Mesendoderm (in vitro differentiated cells): ENCODE data around the gene RGS14.
A peak's percentile ranks its signal among the peaks of the same experiment; 100 is the strongest.

Source experiments
- DNase-seq: peaks from one replicate; pipeline ENCODE4 v3.0.0; 2013
- H2AK5ac ChIP-seq: 2 replicates; pipeline ENCODE4 v1.6.1; 2013; ENCODE audit warnings: low read length, inconsistent platforms
- H2BK120ac ChIP-seq: 2 replicates; pipeline ENCODE4 v1.6.1; 2013; ENCODE audit warnings: low read depth, mild to moderate bottlenecking, low read length, moderate library complexity, mixed read lengths
- H2BK15ac ChIP-seq: replicated peaks from 2 replicates; pipeline ENCODE4 v1.6.1; 2013; ENCODE audit warnings: low read depth, mild to moderate bottlenecking, moderate library complexity
- H2BK5ac ChIP-seq: 2 replicates; pipeline ENCODE4 v1.6.1; 2013; ENCODE audit warnings: low read length, inconsistent platforms
- H3K18ac ChIP-seq: 2 replicates; pipeline ENCODE4 v1.6.1; 2013; ENCODE audit warnings: mild to moderate bottlenecking, low read length, mixed read lengths
- H3K23ac ChIP-seq: one replicate; pipeline ENCODE4 v1.6.1; 2013; ENCODE audit warnings: low read length
- H3K27ac ChIP-seq: 2 replicates; pipeline ENCODE4 v1.5.1; 2013; ENCODE audit warnings: low read depth, mild to moderate bottlenecking, inconsistent platforms, low read length, moderate library complexity
- H3K27me3 ChIP-seq: 2 replicates; pipeline ENCODE4 v1.6.1; 2013; ENCODE audit warnings: low read length, control low read depth, mild to moderate bottlenecking, inconsistent platforms; ENCODE audit not compliant: insufficient read depth, poor library complexity
- H3K36me3 ChIP-seq: 2 replicates; pipeline ENCODE4 v1.6.1; 2013; ENCODE audit warnings: low read length, inconsistent platforms; ENCODE audit not compliant: control insufficient read depth, insufficient read depth
- H3K4ac ChIP-seq: one replicate; pipeline ENCODE4 v1.6.1; 2013; ENCODE audit warnings: low read depth, mild to moderate bottlenecking, low read length, moderate library complexity
- H3K4me1 ChIP-seq: 2 replicates; pipeline ENCODE4 v1.6.1; 2013; ENCODE audit warnings: low read depth, low read length, inconsistent platforms; ENCODE audit not compliant: control insufficient read depth
- H3K4me2 ChIP-seq: 2 replicates; pipeline ENCODE4 v1.6.1; 2013; ENCODE audit warnings: low read length
- H3K4me3 ChIP-seq: 2 replicates; pipeline ENCODE4 v1.5.1; 2013; ENCODE audit warnings: mild to moderate bottlenecking, low read length
- H3K56ac ChIP-seq: one replicate; pipeline ENCODE4 v1.6.1; 2013; ENCODE audit warnings: low read length
- H3K79me1 ChIP-seq: 2 replicates; pipeline ENCODE4 v1.6.1; 2013; ENCODE audit warnings: low read length, inconsistent platforms
- H3K79me2 ChIP-seq: 2 replicates; pipeline ENCODE4 v1.6.1; 2013; ENCODE audit warnings: mild to moderate bottlenecking, low read length; ENCODE audit not compliant: control insufficient read depth, insufficient read depth
- H3K9ac ChIP-seq: 2 replicates; pipeline ENCODE4 v1.6.1; 2013; ENCODE audit warnings: low read length, inconsistent platforms
- H4K5ac ChIP-seq: one replicate; pipeline ENCODE4 v1.6.1; 2013; ENCODE audit warnings: low read length
- H4K8ac ChIP-seq: one replicate; pipeline ENCODE4 v1.6.1; 2013; ENCODE audit warnings: low read depth, mild to moderate bottlenecking, control low read depth, low read length, moderate library complexity
- WGBS: extraction: QIAGEN DNeasy Blood & Tissue Kit; methylation state at CpG from one replicate; pipeline ENCODE4 v1.1.7; 2013; ENCODE audit warnings: low lambda C conversion rate, missing lambda C conversion rate; ENCODE audit not compliant: insufficient coverage; ENCODE audit errors: extremely low coverage; 5-methylcytosine and 5-hydroxymethylcytosine counted together

The RGS14 gene

GRCh38 chr5:177388521-177389052 lies 30.9 kb downstream of the RGS14 start:
- DNase-seq: no peak
- no peaks in the 10 kb centered on the region for H3K36me3 ChIP-seq
- no peak overlapping the region for H2BK15ac ChIP-seq
- H3K23ac ChIP-seq: no peak overlapping the region
- no peaks in the 10 kb centered on the region for H3K79me1 ChIP-seq
- H3K18ac ChIP-seq: no peak overlapping the region
- no peak overlapping the region for H3K4me3 ChIP-seq
- no peak overlapping the region for H4K8ac ChIP-seq
- H2BK120ac ChIP-seq: no peak overlapping the region
- H3K4me1 ChIP-seq: no peaks in the 10 kb centered on the region
- no peaks in the 10 kb centered on the region for H3K79me2 ChIP-seq
- no peak overlapping the region for H3K4me2 ChIP-seq
- WGBS: no CpG with 5 or more reads among the region's 10 CpGs
- H3K4ac ChIP-seq: no peak overlapping the region
- H2BK5ac ChIP-seq: no peak overlapping the region
- no peak overlapping the region for H3K9ac ChIP-seq
- H4K5ac ChIP-seq: no peak overlapping the region
- no peak overlapping the region for H3K56ac ChIP-seq
- H2AK5ac ChIP-seq: no peak overlapping the region
- H3K27ac ChIP-seq: no peak overlapping the region
- no peaks in the 10 kb centered on the region for H3K27me3 ChIP-seq

GRCh38 chr5:177389241-177390169 lies 31.8 kb downstream of the RGS14 start:
- Histone ChIP-seq H3K36me3 (no peaks in the 10 kb centered on the region), H2BK120ac (no peak overlapping the region), H2BK15ac (no peak overlapping the region), H4K5ac (no peak overlapping the region), H3K4me3 (no peak overlapping the region), H2AK5ac (no peak overlapping the region), H3K9ac (peak overlapping the region; percentile 10), H3K4me1 (no peaks in the 10 kb centered on the region), H3K23ac (peak overlapping the region; percentile 68), H3K79me2 (no peaks in the 10 kb centered on the region), H3K56ac (peak overlapping the region; percentile 75), H3K4me2 (no peak overlapping the region), H2BK5ac (no peak overlapping the region), H4K8ac (no peak overlapping the region), H3K27me3 (no peaks in the 10 kb centered on the region), H3K4ac (no peak overlapping the region), H3K18ac (no peak overlapping the region), H3K79me1 (no peaks in the 10 kb centered on the region), H3K27ac (no peak overlapping the region)
- DNase-seq: peak; percentile 69
- no CpG with 5 or more reads among the region's 21 CpGs for WGBS

GRCh38 chr5:177390363-177391300 lies 32.9 kb downstream of the RGS14 start:
- no CpG with 5 or more reads among the region's 13 CpGs for WGBS
- Histone ChIP-seq H4K5ac (peak overlapping the region; percentile 93), H2AK5ac (peak overlapping the region; percentile 43)

GRCh38 chr5:177392765-177393164 lies 35.0 kb downstream of the RGS14 start:
- no peaks in the 10 kb centered on the region for H3K79me2 ChIP-seq
- no peaks in the 10 kb centered on the region for H3K79me1 ChIP-seq
- no peak overlapping the region for H2BK120ac ChIP-seq
- no peaks in the 10 kb centered on the region for H3K27me3 ChIP-seq
- no peak for DNase-seq
- H3K18ac ChIP-seq: no peak overlapping the region
- H2AK5ac ChIP-seq: no peak overlapping the region
- H3K23ac ChIP-seq: no peak overlapping the region
- WGBS: no CpG with 5 or more reads among the region's 5 CpGs
- no peak overlapping the region for H2BK5ac ChIP-seq
- H3K4ac ChIP-seq: no peak overlapping the region
- no peak overlapping the region for H3K56ac ChIP-seq
- no peaks in the 10 kb centered on the region for H3K4me1 ChIP-seq
- H3K4me3 ChIP-seq: no peak overlapping the region
- no peaks in the 10 kb centered on the region for H3K36me3 ChIP-seq
- no peak overlapping the region for H4K5ac ChIP-seq
- H2BK15ac ChIP-seq: no peak overlapping the region
- H3K9ac ChIP-seq: no peak overlapping the region
- H3K27ac ChIP-seq: no peak overlapping the region
- H3K4me2 ChIP-seq: no peak overlapping the region
- H4K8ac ChIP-seq: no peak overlapping the region

More at GRCh38 chr5:177390363-177391300, 32.9 kb downstream of the RGS14 start:
- Histone ChIP-seq H3K4me3 (no peak overlapping the region), H4K8ac (no peak overlapping the region), H3K18ac (no peak overlapping the region), H3K4me2 (no peak overlapping the region), H3K79me1 (no peaks in the 10 kb centered on the region), H3K36me3 (no peaks in the 10 kb centered on the region), H2BK5ac (no peak overlapping the region), H3K56ac (peak overlapping the region; percentile 75), H3K4me1 (no peaks in the 10 kb centered on the region), H3K79me2 (no peaks in the 10 kb centered on the region), H3K27ac (no peak overlapping the region), H3K9ac (no peak overlapping the region), H2BK15ac (no peak overlapping the region), H2BK120ac (no peak overlapping the region), H3K23ac (no peak overlapping the region), H3K4ac (peak overlapping the region; percentile 64), H3K27me3 (no peaks in the 10 kb centered on the region)
- peak; percentile 94 for DNase-seq

- Histone ChIP-seq H3K56ac (no peak overlapping the region), H2BK15ac (no peak overlapping the region), H3K4me1 (no peaks in the 10 kb centered on the region), H3K9ac (no peak overlapping the region), H2BK5ac (no peak overlapping the region), H3K79me2 (no peaks in the 10 kb centered on the region), H3K23ac (no peak overlapping the region), H3K27ac (no peak overlapping the region), H3K18ac (no peak overlapping the region), H4K8ac (no peak overlapping the region), H3K4ac (no peak overlapping the region), H4K5ac (no peak overlapping the region), H3K79me1 (no peaks in the 10 kb centered on the region), H3K4me2 (no peak overlapping the region), H3K27me3 (no peaks in the 10 kb centered on the region), H2AK5ac (peak overlapping the region; percentile 6), H3K36me3 (no peaks in the 10 kb centered on the region), H3K4me3 (no peak overlapping the region), H2BK120ac (no peak overlapping the region)
- WGBS: no CpG with 5 or more reads among the region's 1 CpG
- no peak for DNase-seq
Observed at GRCh38 chr5:177393206-177393765, 35.6 kb downstream of the RGS14 start.
